A549 (cell line): ENCODE measurements around the gene PATL2.

Experiments used
- CEBPB ChIP-seq, 2 experiments: fragments of >200 bp in 1 of 2; sonication (Bioruptor Twin) in 1 of 2; formaldehyde crosslinking in 1 of 2; IDR thresholded peaks; 2 replicates each; pipeline ENCODE4 v1.6.1; 2012 to 2016
- CHD2 ChIP-seq: fragments of 150-350 bp; IDR thresholded peaks from 2 replicates; pipeline ENCODE4 v1.6.1; 2014; ENCODE audit warnings: low read length; ENCODE audit not compliant: partially characterized antibody
- CHD4 ChIP-seq: fragments of 200-600 bp; sonication (generic); IDR thresholded peaks from 2 replicates; pipeline ENCODE4 v1.6.1; 2016; ENCODE audit warnings: antibody characterized with exemption, mild to moderate bottlenecking, borderline replicate concordance
- CTCF ChIP-seq: fragments of >200 bp; sonication (Bioruptor Twin); formaldehyde crosslinking; IDR thresholded peaks from 3 replicates; pipeline ENCODE4 v1.5.1; 2016
- EP300 ChIP-seq, 2 experiments: fragments of >200 bp; sonication (Bioruptor Twin); formaldehyde crosslinking; IDR thresholded peaks; 2 replicates in 1 of 2; 3 replicates in 1 of 2; pipeline ENCODE4 v1.6.1; 2016 to 2017
- JUN ChIP-seq, 2 experiments: fragments of >200 bp; sonication (Bioruptor Twin); formaldehyde crosslinking; IDR thresholded peaks; 2 replicates in 1 of 2; 3 replicates in 1 of 2; pipeline ENCODE4 v1.6.1; 2016 to 2017
- MAZ ChIP-seq: fragments of 150-350 bp; IDR thresholded peaks from 2 replicates; pipeline ENCODE4 v1.6.1; 2014; ENCODE audit warnings: antibody characterized with exemption, low read depth, low read length, borderline replicate concordance
- POLR2A ChIP-seq: IDR thresholded peaks from 2 replicates; pipeline ENCODE4 v1.6.1; 2012; ENCODE audit warnings: mild to moderate bottlenecking, low read length
- REST ChIP-seq: fragments of 200-600 bp; sonication (generic); IDR thresholded peaks from 2 replicates; pipeline ENCODE4 v1.6.1; 2016; ENCODE audit warnings: antibody characterized with exemption, mild to moderate bottlenecking, moderate library complexity
- TF ChIP-seq, protein P1 (sequence below): IDR thresholded peaks from 2 replicates; pipeline ENCODE4 v1.6.1; 2012

GRCh38 chr15:44646460-44646859 is 64.7 kb downstream of the PATL2 start:
- no peak for TF ChIP-seq JUN (IDR thresholded peaks at IDR 0.05)
- no peak for TF ChIP-seq CHD2
- TF ChIP-seq CTCF: no peak
- no peak for TF ChIP-seq POLR2A
- TF ChIP-seq EP300 (IDR thresholded peaks at IDR 0.05): no peak
- no peak for TF ChIP-seq MAZ
- no peak for TF ChIP-seq CEBPB (IDR thresholded peaks at IDR 0.05)
- no peak for TF ChIP-seq REST
- TF ChIP-seq CHD4: no peak
- TF ChIP-seq, protein P1, sequence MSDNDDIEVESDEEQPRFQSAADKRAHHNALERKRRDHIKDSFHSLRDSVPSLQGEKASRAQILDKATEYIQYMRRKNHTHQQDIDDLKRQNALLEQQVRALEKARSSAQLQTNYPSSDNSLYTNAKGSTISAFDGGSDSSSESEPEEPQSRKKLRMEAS: no peak
